Measurements from ENCODE around the gene NDNF.

NDNF gene

DNA sequence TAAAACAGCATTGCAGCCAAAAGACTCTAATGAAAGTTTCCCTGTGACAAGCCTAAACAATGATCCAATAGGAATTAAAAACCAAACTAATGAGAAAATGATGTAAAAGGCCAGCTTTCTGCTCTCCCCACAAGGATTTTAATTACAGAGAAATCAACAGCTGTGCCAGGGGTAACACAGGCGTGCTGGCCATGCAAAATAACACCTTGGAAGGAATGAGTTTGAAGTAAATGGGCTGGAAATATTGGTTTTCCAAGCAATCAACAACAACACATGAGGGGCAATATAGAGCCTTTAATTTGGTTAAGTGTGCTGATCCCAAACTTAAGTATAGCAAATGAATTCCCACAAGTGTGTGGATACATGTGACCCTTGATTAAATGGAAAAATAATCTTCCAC, 56.9 kb downstream of the NDNF start:
- ChIA-PET CTCF (interaction anchor here (2.1 kb wide), 1 partner anchor 9 kb away, joined by 4 read pairs; no protein-coding TSS in a partner anchor), POLR2A (no interaction called here)
- TF ChIP-seq, protein P1, sequence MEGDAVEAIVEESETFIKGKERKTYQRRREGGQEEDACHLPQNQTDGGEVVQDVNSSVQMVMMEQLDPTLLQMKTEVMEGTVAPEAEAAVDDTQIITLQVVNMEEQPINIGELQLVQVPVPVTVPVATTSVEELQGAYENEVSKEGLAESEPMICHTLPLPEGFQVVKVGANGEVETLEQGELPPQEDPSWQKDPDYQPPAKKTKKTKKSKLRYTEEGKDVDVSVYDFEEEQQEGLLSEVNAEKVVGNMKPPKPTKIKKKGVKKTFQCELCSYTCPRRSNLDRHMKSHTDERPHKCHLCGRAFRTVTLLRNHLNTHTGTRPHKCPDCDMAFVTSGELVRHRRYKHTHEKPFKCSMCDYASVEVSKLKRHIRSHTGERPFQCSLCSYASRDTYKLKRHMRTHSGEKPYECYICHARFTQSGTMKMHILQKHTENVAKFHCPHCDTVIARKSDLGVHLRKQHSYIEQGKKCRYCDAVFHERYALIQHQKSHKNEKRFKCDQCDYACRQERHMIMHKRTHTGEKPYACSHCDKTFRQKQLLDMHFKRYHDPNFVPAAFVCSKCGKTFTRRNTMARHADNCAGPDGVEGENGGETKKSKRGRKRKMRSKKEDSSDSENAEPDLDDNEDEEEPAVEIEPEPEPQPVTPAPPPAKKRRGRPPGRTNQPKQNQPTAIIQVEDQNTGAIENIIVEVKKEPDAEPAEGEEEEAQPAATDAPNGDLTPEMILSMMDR (IDR thresholded peaks at IDR 0.05; ENCODE audit: control extremely low read depth, extremely low read depth, low read depth, missing control alignments): no peak
- DNase-seq (ENCODE audit: extremely low spot score): no peak

DNA sequence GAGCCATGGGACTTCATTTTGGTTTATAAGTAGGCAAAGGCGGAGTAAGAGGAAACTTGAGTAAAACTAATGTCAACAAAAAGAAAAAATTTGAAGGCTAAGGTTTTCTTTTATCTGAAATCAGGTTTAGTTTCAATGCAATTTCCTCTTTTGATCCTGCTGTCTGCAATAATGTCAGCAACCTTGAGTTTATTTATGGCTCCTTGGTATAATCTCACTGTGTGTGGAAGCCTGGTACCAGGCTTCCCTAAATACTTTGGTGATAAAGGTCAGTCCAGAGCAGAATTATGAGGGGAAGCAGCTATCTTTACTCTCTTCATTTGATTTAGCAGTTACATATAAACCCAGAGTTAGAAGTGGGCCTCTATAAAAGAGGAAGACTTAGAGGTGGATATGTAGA, 57.8 kb downstream of the NDNF start:
- ChIA-PET CTCF (interaction anchor here (1.1 to 2.1 kb wide), 2 partner anchors 10 kb away, joined by 3 to 4 read pairs; no protein-coding TSS in a partner anchor), POLR2A (no interaction called here)
- no peak for DNase-seq (ENCODE audit: extremely low spot score)
- TF ChIP-seq, protein P1 (IDR thresholded peaks at IDR 0.05; ENCODE audit: control extremely low read depth, extremely low read depth, low read depth, missing control alignments): no peak

DNA sequence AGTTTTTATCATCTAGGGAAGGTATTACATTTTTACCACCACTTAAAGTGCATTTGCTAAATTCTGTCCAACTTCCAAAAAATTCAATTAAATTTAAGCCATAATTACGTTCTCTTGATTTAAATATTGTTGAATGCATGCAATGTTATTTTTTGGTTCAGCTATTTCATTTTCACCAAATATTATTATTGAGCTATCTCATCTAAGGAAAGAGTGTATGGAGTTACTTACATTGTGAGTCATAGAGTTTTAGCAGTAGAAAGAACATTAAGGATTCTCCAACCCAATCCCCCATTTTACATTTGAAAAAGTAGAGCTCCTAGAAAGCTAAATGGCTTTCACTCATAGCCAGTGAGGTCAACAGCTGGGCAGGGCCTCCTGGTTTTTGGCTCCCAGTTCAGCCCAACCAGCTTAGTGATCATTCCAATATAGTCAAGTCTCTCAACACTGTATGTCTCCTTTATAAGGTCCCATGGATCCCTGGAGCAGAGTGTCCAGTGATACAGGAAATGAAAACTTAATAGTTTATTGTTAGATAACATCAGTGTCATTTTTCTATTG, 60.5 kb downstream of the NDNF start:
- ChIA-PET CTCF (interaction anchor here (1.0 kb wide), 1 partner anchor 14 kb away, joined by 3 read pairs; no protein-coding TSS in a partner anchor), POLR2A (no interaction called here)

DNA sequence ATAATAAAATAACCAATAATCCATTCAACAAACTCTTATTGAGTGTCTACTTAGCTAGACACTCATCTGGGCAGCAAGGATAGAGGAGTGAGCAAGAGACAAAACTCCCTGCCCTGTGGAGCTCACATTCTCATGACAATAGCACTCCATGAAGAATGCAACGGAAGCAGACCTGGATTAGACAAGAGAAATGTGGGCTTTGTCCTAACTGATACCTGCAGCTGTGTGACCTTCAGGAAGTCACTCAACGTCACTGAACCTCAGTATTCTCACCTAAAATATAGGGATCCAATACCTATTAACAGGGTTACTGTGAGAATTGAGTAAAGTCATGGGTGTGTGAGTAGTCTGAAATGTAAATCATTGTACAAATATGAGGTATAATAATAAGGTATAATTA, 61.2 kb downstream of the NDNF start:
- TF ChIP-seq, protein P1 (IDR thresholded peaks at IDR 0.05; ENCODE audit: control extremely low read depth, extremely low read depth, low read depth, missing control alignments): no peak
- DNase-seq (ENCODE audit: extremely low spot score): no peak
- ChIA-PET POLR2A (no interaction called here), CTCF (no interaction called here)

More for the DNA sequence above, 60.5 kb downstream of the NDNF start:
- TF ChIP-seq, protein P1 (IDR thresholded peaks at IDR 0.05; ENCODE audit: control extremely low read depth, extremely low read depth, low read depth, missing control alignments): no peak
- DNase-seq (ENCODE audit: extremely low spot score): no peak

DNA sequence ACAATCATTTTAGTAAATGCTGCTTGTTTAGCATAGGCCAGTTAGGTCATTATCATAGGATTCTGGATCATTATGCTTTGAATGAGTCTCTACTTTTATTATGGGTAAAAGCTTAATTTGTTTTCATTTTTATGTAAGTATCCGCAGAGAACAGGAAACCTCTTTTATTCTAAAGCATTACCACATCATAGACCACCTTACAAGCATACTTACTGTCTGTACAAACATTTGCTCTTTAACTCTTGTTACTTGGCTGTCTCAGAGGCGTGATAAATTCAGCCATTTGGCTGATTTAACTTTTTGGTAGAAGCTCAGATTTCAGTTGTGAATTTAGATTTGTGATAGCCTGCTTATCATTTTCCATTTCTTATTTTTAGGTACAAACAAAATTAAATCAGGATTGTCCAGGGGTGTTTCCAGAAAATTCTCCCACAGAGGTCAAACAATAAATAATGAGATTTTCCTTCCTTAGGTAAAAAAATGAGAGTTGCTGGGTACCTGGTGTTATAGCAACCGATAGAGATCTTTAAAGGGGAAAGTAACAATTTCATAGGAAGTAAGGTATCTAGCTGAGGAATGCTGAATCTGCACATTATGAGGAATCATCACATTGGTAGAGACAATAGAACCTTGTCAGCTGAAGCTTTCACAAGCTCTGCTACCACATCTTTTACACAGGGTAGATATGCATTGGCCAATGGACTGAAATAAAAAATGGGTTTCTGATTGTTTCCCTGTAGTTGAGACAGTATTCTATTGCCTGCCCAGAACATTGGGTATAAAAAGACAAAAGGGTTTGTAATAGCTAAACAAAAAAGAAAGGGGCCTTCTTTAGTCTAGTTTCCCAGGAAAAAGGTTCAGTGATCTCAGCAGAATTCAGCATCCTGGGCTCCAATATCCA, 62.5 kb downstream of the NDNF start:
- TF ChIP-seq, protein P1 (IDR thresholded peaks at IDR 0.05; ENCODE audit: control extremely low read depth, extremely low read depth, low read depth, missing control alignments): no peak
- DNase-seq (ENCODE audit: extremely low spot score): no peak
- ChIA-PET POLR2A (no interaction called here), CTCF (interaction anchor here (1.0 kb wide), 1 partner anchor 56 kb away, joined by 3 read pairs; no protein-coding TSS in a partner anchor)

DNA sequence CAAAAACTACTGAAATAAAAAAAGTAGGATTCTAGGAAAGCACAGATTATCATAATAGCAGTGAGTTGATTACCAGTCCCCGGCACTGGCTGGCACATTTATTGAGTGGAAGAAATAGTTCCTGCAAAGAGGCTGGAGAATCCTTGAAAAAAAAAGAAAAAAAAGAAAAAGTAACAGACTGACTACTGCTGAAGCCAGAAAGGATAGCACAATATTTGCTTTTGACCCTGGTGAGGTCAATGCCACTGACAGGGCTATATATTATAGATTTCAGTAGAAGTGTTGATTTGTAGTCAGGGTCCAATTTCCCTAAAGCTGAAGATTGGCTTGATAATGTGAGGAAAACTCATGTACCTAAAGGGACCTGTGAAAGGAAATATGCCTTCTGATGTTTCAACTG, 64.7 kb downstream of the NDNF start:
- TF ChIP-seq, protein P1 (IDR thresholded peaks at IDR 0.05; ENCODE audit: control extremely low read depth, extremely low read depth, low read depth, missing control alignments): no peak
- POLR2A ChIA-PET: no interaction called here
- no peak for DNase-seq (ENCODE audit: extremely low spot score)
- CTCF ChIA-PET: interaction anchor here (1.2 to 2.1 kb wide), 2 partner anchors 9 to 30 kb away, joined by 3 to 4 read pairs; no protein-coding TSS in a partner anchor
